GM23248 (cell line): Measurements from ENCODE around the gene PTPRE. TPM values are rescaled to one million over a fixed set of nuclear protein-coding genes. Genes with fewer than 3 reads are reported as not detected.
A peak's percentile ranks its signal among the peaks of the same experiment; 100 is the strongest.

ENCODE experiments used
- DNase-seq: peaks from one replicate; pipeline ENCODE4 v3.0.0-alpha.2; 2015
- H2AFZ ChIP-seq: fragments of 200-600 bp; sonication (generic); 2 replicates; pipeline ENCODE4 v1.6.1; 2016; ENCODE audit warnings: antibody characterized with exemption
- H3F3A ChIP-seq: fragments of 200-600 bp; sonication (generic); 2 replicates; pipeline ENCODE4 v1.6.1; 2016; ENCODE audit warnings: mild to moderate bottlenecking, antibody characterized with exemption, mixed run types; ENCODE audit not compliant: insufficient read depth
- H3K27ac ChIP-seq: fragments of 200-600 bp; sonication (generic); 2 replicates; pipeline ENCODE4 v1.5.1; 2016; ENCODE audit warnings: mild to moderate bottlenecking
- H3K27me3 ChIP-seq: fragments of 200-600 bp; sonication (generic); replicated peaks from 2 replicates; pipeline ENCODE4 v1.6.1; 2016; ENCODE audit warnings: mild to moderate bottlenecking; ENCODE audit not compliant: insufficient read depth
- H3K36me3 ChIP-seq: fragments of 200-600 bp; sonication (generic); 2 replicates; pipeline ENCODE4 v1.6.1; 2016; ENCODE audit warnings: low read depth, mild to moderate bottlenecking
- H3K4me1 ChIP-seq: fragments of 200-600 bp; sonication (generic); 2 replicates; pipeline ENCODE4 v1.6.1; 2016; ENCODE audit warnings: mild to moderate bottlenecking; ENCODE audit not compliant: insufficient read depth
- H3K4me2 ChIP-seq: fragments of 200-600 bp; sonication (generic); one replicate; pipeline ENCODE4 v1.6.1; 2016; ENCODE audit warnings: mild to moderate bottlenecking; ENCODE audit not compliant: unreplicated experiment
- H3K4me3 ChIP-seq: fragments of 200-600 bp; sonication (generic); 2 replicates; pipeline ENCODE4 v1.5.1; 2016; ENCODE audit warnings: mild to moderate bottlenecking
- H3K79me2 ChIP-seq: fragments of 200-600 bp; sonication (generic); 2 replicates; pipeline ENCODE4 v1.6.1; 2016; ENCODE audit warnings: mild to moderate bottlenecking; ENCODE audit not compliant: insufficient read depth
- H3K9ac ChIP-seq: fragments of 200-600 bp; sonication (generic); 2 replicates; pipeline ENCODE4 v1.6.1; 2016; ENCODE audit warnings: mild to moderate bottlenecking
- H3K9me2 ChIP-seq: fragments of 200-600 bp; sonication (generic); 2 replicates; pipeline ENCODE4 v1.6.1; 2016; ENCODE audit warnings: mixed run types, mild to moderate bottlenecking, moderate library complexity; ENCODE audit not compliant: insufficient read depth
- H3K9me3 ChIP-seq: fragments of 200-600 bp; sonication (generic); one replicate; pipeline ENCODE4 v1.6.1; 2017; ENCODE audit warnings: low read depth
- H4K20me1 ChIP-seq: fragments of 200-600 bp; sonication (generic); 2 replicates; pipeline ENCODE4 v1.6.0; 2016; ENCODE audit not compliant: insufficient read depth
- EZH2 ChIP-seq: fragments of 200-600 bp; sonication (generic); IDR thresholded peaks from 2 replicates; pipeline ENCODE4 v1.6.1; 2018; ENCODE audit warnings: antibody characterized with exemption, mild to moderate bottlenecking; ENCODE audit not compliant: insufficient read depth, poor library complexity, severe bottlenecking
- EZH2phosphoT487 ChIP-seq: fragments of 200-600 bp; sonication (generic); IDR thresholded peaks from 2 replicates; pipeline ENCODE4 v1.6.1; 2018; ENCODE audit warnings: antibody characterized with exemption, moderate library complexity, mild to moderate bottlenecking, low read depth; ENCODE audit not compliant: insufficient read depth
- WGBS, 2 experiments: methylation state at CpG; one replicate each; pipeline ENCODE4 v1.1.6; 2015 to 2017; ENCODE audit warnings: low lambda C conversion rate in 2 of 2, low coverage in 1 of 2; ENCODE audit errors: missing lambda C conversion rate in 2 of 2; 5-methylcytosine and 5-hydroxymethylcytosine counted together
- in situ Hi-C: fragments of 300-500 bp; cut with MboI; formaldehyde crosslinking; loops from 2 replicates; pipeline ENCODE4 v1.15.0; 2020
- polyA plus RNA-seq: library from polyadenylated mRNA; unstranded; fragments of >200 nt; fragmentation: Nextera tagmentation; extraction: Ambion mirVana; gene quantifications from 2 replicates; pipeline ENCODE4 v1.2.1, GENCODE V29; 2016
- total RNA-seq: library from RNA; depleted of rRNA; stranded (reverse); fragments of >200 nt; shearing (Covaris generic); gene quantifications from 2 replicates; pipeline ENCODE4 v1.2.3, GENCODE V29; 2014

PTPRE gene
- total and polyA plus RNA-seq, 2 experiments from 2014 or later: 2.7 to 4.7 TPM

DNA sequence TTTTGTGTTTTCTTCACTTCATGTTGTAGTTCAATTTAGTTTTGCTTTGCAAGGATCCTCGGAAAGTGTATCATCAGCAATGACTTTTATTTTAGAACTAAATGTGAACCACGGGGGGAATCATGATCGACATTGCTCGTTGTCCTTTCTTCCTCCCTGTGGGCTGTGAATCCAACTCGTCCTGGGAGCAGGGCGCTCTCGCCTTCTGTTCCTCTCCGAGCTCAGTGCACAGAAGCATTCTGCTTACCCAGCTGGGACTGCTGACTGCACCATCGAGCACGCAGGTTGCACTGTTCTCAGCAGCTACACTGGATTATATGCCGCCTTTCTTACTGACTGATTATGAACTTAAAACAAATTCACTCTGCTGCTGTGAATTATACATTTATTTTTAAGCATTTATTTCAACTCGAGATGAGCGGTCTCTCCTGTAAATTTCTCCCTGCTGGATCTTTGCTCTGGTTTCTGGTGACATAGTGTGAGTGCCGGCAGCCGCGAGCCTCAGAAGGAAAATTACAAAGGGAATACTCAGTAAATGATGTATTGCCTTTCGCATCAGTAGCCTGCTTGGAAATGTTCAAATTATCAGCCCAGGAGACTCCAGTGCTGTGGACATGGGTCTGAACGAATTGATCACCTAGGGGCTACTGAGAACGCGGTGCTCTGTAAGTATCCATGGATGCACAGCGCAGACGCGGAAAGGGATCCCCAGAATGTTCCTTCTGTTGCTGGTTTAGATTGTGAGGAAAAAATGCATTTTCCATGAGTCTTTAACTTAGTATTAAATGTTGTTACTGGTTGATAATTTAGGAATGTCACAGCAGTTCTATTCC, 92.6 kb downstream of the PTPRE start:
- DNase-seq: no peak
- no peak overlapping the region for H2AFZ ChIP-seq
- no peaks in the 10 kb centered on the region for H3K79me2 ChIP-seq
- TF ChIP-seq EZH2phosphoT487: no peak
- TF ChIP-seq EZH2: no peak
- H3F3A ChIP-seq: no peaks in the 10 kb centered on the region
- 80 to 82% methylated on average over 23 of the region's 23 CpGs for WGBS, 2 experiments
- no peak overlapping the region for H3K4me3 ChIP-seq
- no peak overlapping the region for H3K27ac ChIP-seq
- no peaks in the 10 kb centered on the region for H3K27me3 ChIP-seq
- H3K9me2 ChIP-seq: no peaks in the 10 kb centered on the region
- H3K9me3 ChIP-seq: no peaks in the 10 kb centered on the region
- in situ Hi-C loops: no loop called here
- H3K36me3 ChIP-seq: no peaks in the 10 kb centered on the region
- no peak overlapping the region for H3K4me2 ChIP-seq
- H3K9ac ChIP-seq: no peak overlapping the region
- H4K20me1 ChIP-seq: no peaks in the 10 kb centered on the region
- H3K4me1 ChIP-seq: peaks cover 19% of the 10 kb centered on the region

DNA sequence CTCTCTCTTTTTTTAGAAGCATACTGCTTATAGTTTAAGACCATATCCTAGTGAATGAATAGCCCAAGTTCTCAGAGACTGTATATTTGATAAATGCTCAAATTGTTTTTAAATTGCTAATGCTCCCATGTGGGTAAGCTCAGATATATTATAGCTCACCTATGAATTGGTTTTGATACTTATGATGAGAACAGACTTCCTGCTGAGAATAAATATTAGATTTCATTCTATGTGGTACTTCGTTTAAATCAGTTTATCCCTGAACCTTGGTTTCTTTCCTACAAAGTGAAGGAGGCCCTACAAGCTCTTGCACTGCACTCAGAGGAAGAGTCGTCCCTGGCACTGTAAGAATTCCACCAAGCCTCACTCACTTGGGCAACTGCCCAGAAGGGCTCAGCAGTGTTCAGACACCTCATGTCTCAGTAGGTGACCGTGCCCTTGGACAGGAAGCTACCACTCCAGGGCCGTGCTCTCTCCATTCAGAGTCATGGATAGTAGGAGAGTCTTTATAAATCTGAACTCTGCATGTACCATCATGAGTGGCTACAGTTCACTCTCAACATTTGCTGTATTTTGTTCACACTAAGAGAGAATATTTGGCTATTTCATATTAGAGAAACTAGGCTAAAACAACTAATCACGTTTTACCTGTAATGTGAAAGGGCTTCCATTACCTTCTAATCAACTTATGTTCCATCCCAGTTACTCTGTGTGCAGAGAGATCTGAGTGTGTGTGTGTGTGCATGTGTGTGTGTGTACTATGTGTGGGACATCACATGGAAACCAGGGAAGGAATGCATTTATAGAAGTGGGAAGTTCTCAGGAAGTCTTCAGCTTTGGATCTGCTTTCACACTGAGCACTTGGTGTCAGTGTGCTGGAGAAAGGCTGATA, 93.8 kb downstream of the PTPRE start:
- H3K4me2 ChIP-seq: no peak overlapping the region
- H3K36me3 ChIP-seq: no peaks in the 10 kb centered on the region
- peak; percentile 80 for DNase-seq
- no peaks in the 10 kb centered on the region for H3K9me2 ChIP-seq
- no peaks in the 10 kb centered on the region for H3K27me3 ChIP-seq
- no peaks in the 10 kb centered on the region for H4K20me1 ChIP-seq
- H3F3A ChIP-seq: no peaks in the 10 kb centered on the region
- no peaks in the 10 kb centered on the region for H3K9me3 ChIP-seq
- no peaks in the 10 kb centered on the region for H3K79me2 ChIP-seq
- in situ Hi-C loops: no loop called here
- H3K4me3 ChIP-seq: no peak overlapping the region
- H3K27ac ChIP-seq: no peak overlapping the region
- no peak overlapping the region for H2AFZ ChIP-seq
- 65 to 68% methylated on average over 5 of the region's 5 CpGs for WGBS, 2 experiments
- H3K4me1 ChIP-seq: peaks cover 19% of the 10 kb centered on the region
- no peak overlapping the region for H3K9ac ChIP-seq
- TF ChIP-seq EZH2 (no peak), EZH2phosphoT487 (no peak)

DNA sequence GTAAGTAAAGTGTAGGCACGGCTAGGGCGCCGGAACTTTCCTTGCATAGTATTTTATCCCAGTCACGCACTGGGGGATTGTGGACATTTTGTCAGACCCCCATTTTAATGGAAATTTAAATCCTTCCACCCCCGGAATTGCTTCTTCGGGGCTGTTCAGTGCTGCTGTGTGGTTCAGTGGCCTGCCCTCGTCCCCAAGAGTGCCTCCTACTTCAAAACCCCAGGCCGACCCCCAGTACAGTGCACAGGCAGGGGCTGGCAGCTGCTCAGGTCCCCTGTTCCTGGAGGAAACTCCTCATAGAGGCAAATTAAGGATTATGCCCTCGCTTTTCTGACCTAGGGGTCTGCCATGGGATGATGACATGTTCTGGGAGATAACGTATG, 94.5 kb downstream of the PTPRE start:
- H3K27me3 ChIP-seq: no peaks in the 10 kb centered on the region
- in situ Hi-C loops: no loop called here
- H4K20me1 ChIP-seq: no peaks in the 10 kb centered on the region
- no peaks in the 10 kb centered on the region for H3K9me2 ChIP-seq
- no peak overlapping the region for H3K4me3 ChIP-seq
- TF ChIP-seq EZH2 (no peak), EZH2phosphoT487 (no peak)
- no peak overlapping the region for H2AFZ ChIP-seq
- H3K9ac ChIP-seq: no peak overlapping the region
- no peak overlapping the region for H3K4me2 ChIP-seq
- H3K9me3 ChIP-seq: no peaks in the 10 kb centered on the region
- H3K36me3 ChIP-seq: no peaks in the 10 kb centered on the region
- WGBS, 2 experiments: 83 to 84% methylated on average over 10 of the region's 10 CpGs
- DNase-seq: no peak
- H3K27ac ChIP-seq: no peak overlapping the region
- H3F3A ChIP-seq: no peaks in the 10 kb centered on the region
- no peaks in the 10 kb centered on the region for H3K79me2 ChIP-seq
- H3K4me1 ChIP-seq: peaks cover 19% of the 10 kb centered on the region

DNA sequence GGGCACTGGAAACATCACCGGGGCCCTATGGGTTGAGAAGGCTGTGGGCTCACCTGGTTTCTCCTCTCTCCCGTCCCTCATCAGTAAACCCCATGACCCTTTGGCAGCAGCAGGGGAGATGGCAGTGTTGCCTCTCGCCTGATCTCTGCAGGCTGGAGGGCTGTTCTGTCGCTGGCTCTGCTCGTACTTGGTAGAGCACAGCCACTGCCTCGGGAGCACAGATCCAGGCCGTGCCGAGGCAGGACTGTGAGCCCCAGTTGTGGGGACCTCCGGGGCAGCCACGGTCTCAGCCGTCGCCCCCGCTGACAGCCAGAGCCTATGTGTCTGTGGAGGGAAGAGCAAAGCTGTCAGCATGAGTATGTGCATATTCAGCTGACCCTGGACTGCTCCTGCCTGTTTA, 94.9 kb downstream of the PTPRE start:
- Histone ChIP-seq H3K9me3 (no peaks in the 10 kb centered on the region), H3K36me3 (no peaks in the 10 kb centered on the region), H3K9me2 (no peaks in the 10 kb centered on the region), H2AFZ (no peak overlapping the region), H3K27me3 (no peaks in the 10 kb centered on the region), H3K79me2 (no peaks in the 10 kb centered on the region), H3K4me1 (peaks cover 14% of the 10 kb centered on the region), H4K20me1 (no peaks in the 10 kb centered on the region), H3K4me2 (no peak overlapping the region), H3K27ac (no peak overlapping the region), H3F3A (no peaks in the 10 kb centered on the region), H3K4me3 (no peak overlapping the region), H3K9ac (no peak overlapping the region)
- TF ChIP-seq EZH2phosphoT487 (no peak), EZH2 (no peak)
- in situ Hi-C loops: no loop called here
- no peak for DNase-seq
- 77 to 81% methylated on average over 13 of the region's 13 CpGs for WGBS, 2 experiments
